Right lobe of liver (tissue), 6 donors: ENCODE data around the gene ETF1. TPM values are rescaled to one million over a fixed set of nuclear protein-coding genes. Genes with fewer than 3 reads are reported as not detected.

Experiments used
- ATAC-seq, 4 donors: fragments of 200-7000 bp; cut with Tn5 transposase; one replicate each; pipeline ENCODE4 v1.9.1; 2020; ENCODE audit warnings: mild to moderate bottlenecking in 4 of 4, moderate library complexity in 4 of 4
- DNase-seq, 3 donors: peaks; one replicate each; pipeline ENCODE4 v3.0.0-alpha.2; 2020
- H3K27ac ChIP-seq, 3 donors: fragments of 200-600 bp; one replicate each; pipeline ENCODE4 v1.8.0; 2022
- H3K27me3 ChIP-seq, 2 donors: fragments of 200-600 bp; one replicate each; pipeline ENCODE4 v1.8.0; 2022
- H3K36me3 ChIP-seq, 4 donors: fragments of 200-600 bp; sonication (generic) in 1 of 4; one replicate each; pipeline versions ENCODE4 v1.5.1 to v1.8.0; 2017 to 2022; ENCODE audit warnings: control low read depth in 1 of 4
- H3K4me1 ChIP-seq, 4 donors: fragments of 200-600 bp; sonication (generic) in 1 of 4; one replicate each; pipeline versions ENCODE4 v1.5.1 to v1.8.0; 2017 to 2022; ENCODE audit warnings: control low read depth in 1 of 4
- H3K4me3 ChIP-seq, 3 donors: fragments of 200-600 bp; one replicate each; pipeline ENCODE4 v1.8.0; 2022
- H3K9me3 ChIP-seq, 4 donors: fragments of 200-600 bp; sonication (generic) in 1 of 4; one replicate each; pipeline versions ENCODE4 v1.5.1 to v1.8.0; 2017 to 2022; ENCODE audit warnings: control low read depth in 1 of 4
- POLR2A ChIP-seq: fragments of 450-650 bp; IDR thresholded peaks from one replicate; pipeline ENCODE4 v1.6.1; 2017; ENCODE audit warnings: antibody characterized with exemption, mild to moderate bottlenecking
- WGBS: methylation state at CpG from one replicate; pipeline ENCODE4 v1.1.6; 2018; ENCODE audit warnings: low coverage, low lambda C conversion rate; ENCODE audit not compliant: insufficient coverage; ENCODE audit errors: missing lambda C conversion rate; 5-methylcytosine and 5-hydroxymethylcytosine counted together
- intact Hi-C, 2 donors: fragments of 100-400 bp; cut with DNase I; formaldehyde crosslinking; loops; one replicate each; pipeline versions ENCODE4 v1.11.2 to v1.14.1; 2022
- total RNA-seq, 6 experiments: library from RNA; depleted of rRNA in 2 of 6; stranded (reverse); fragments of >200 nt in 2 of 6; fragmentation: NEBNext Ultra II Directional in 3 of 6; extraction: Animal tissue kit (Norgen Biotek cat#: 25700) in 3 of 6; gene quantifications; one replicate each; pipeline versions ENCODE4 v1.1.0 to v1.2.4, GENCODE V29; 2016 to 2023
- TF ChIP-seq, protein P1 (sequence below), 4 donors: fragments of 200-600 bp in 3 of 4; fragments of 450-650 bp in 1 of 4; IDR thresholded peaks; one replicate each; pipeline versions ENCODE4 v1.5.1 to v1.8.0; 2016 to 2022; ENCODE audit warnings: antibody characterized with exemption in 4 of 4, mild to moderate bottlenecking in 2 of 4
- donor health status: DM: no; HTN: yes; CAD: no.
- donor health status: DM: no; HTN: no; CAD: no.
- donor health status: DM: no; HTN: no; CAD: no.
- donor health status: DM: no; HTN: yes; CAD: no.
- donor health status: DM: no; HTN: yes; CAD: no.

ETF1 gene
- total RNA-seq, 6 experiments from 2014 or later: 29.5 to 52.1 (median 39.4) TPM

DNA sequence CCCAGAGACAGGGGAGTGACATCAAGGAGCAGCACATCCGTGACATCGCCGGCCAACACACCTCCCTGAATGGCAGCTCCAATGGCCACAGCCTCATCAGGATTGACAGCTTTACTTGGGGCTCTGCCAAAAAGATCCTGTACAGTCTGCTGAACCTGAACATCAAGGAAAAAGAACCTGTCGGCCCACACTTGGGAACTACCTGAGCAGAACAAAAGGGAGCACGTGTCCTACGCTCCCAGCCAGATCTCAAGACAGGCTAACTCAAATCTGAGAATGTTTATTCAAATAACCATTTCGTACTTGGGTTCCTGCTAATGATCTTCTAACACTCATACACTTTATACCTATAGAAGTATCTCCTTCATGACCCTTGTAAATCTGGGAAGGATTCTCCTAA, 16.9 kb upstream of the ETF1 start:
- ATAC-seq (no peak), DNase-seq (no peak)
- intact Hi-C loops: loop anchor here in 1 of 2 donors (10.0 kb wide), 1 partner anchor 115 kb away; no protein-coding TSS in a partner anchor
- Histone ChIP-seq H3K9me3 (no peaks in the 10 kb centered on the region), H3K4me3 (no peak overlapping the region), H3K27ac (no peak overlapping the region), H3K27me3 (no peaks in the 10 kb centered on the region), H3K4me1 (no peaks in the 10 kb centered on the region), H3K36me3 (peaks cover 12 to 95% (median 60%) of the 10 kb centered on the region in 4 donors)
- WGBS: 82% methylated on average over 5 of the region's 7 CpGs
- no peak for TF ChIP-seq POLR2A
- TF ChIP-seq, protein P1, sequence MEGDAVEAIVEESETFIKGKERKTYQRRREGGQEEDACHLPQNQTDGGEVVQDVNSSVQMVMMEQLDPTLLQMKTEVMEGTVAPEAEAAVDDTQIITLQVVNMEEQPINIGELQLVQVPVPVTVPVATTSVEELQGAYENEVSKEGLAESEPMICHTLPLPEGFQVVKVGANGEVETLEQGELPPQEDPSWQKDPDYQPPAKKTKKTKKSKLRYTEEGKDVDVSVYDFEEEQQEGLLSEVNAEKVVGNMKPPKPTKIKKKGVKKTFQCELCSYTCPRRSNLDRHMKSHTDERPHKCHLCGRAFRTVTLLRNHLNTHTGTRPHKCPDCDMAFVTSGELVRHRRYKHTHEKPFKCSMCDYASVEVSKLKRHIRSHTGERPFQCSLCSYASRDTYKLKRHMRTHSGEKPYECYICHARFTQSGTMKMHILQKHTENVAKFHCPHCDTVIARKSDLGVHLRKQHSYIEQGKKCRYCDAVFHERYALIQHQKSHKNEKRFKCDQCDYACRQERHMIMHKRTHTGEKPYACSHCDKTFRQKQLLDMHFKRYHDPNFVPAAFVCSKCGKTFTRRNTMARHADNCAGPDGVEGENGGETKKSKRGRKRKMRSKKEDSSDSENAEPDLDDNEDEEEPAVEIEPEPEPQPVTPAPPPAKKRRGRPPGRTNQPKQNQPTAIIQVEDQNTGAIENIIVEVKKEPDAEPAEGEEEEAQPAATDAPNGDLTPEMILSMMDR (IDR thresholded peaks at IDR 0.05): no peak

DNA sequence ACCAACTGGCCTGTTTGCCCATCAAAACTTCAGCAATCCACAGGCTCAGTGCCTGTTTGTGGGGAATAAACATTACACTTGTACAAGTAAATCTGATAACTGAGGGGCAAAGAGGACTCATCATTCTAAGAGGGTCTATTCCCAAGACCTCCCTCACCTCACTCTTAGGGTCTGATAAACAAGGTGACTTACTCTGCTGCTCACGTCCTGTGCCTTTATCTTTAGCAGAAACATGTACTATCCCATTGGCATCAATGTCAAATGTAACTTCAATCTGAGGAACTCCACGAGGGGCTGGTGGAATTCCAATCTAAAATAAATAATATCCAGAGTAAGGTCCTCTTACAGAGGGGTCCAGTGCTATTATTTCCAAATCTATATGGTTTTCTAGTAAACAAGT, 14.6 kb upstream of the ETF1 start:
- peaks cover 12 to 82% (median 53%) of the 10 kb centered on the region in 4 donors for H3K36me3 ChIP-seq
- no peaks in the 10 kb centered on the region for H3K4me1 ChIP-seq
- TF ChIP-seq POLR2A: no peak
- TF ChIP-seq, protein P1 (IDR thresholded peaks at IDR 0.05): no peak
- no peak for DNase-seq
- ATAC-seq: no peak
- intact Hi-C loops: loop anchor here in 1 of 2 donors (10.0 kb wide), 1 partner anchor 113 kb away; no protein-coding TSS in a partner anchor
- no peak overlapping the region for H3K4me3 ChIP-seq
- H3K27ac ChIP-seq: no peak overlapping the region
- no peaks in the 10 kb centered on the region for H3K9me3 ChIP-seq
- no peaks in the 10 kb centered on the region for H3K27me3 ChIP-seq
- WGBS: 100% methylated on average over 1 of the region's 2 CpGs

DNA sequence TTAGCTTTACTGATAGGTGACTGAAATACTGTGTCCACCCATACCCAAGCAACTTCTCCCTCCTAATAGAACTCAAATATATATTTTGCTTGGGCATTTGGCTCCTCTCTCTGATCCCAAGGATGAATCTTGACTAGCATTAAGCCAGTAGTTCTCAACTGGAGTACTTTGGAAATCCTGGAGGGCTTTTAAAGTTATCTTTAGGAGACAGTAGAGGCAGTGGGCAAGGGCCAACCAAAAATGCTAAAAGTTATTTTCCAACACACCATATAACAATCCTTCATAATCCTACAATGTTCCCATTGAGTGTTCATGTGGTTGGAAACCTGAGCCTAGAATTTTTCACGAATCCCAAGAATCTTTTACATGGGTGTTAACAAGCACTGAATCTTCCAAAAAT, 11.1 kb upstream of the ETF1 start:
- H3K9me3 ChIP-seq: no peaks in the 10 kb centered on the region
- no peak for ATAC-seq
- H3K36me3 ChIP-seq: peaks cover 0 to 51% (median 33%) of the 10 kb centered on the region in 4 donors
- no peaks in the 10 kb centered on the region for H3K27me3 ChIP-seq
- peaks cover 0 to 11% (median 0%) of the 10 kb centered on the region in 4 donors for H3K4me1 ChIP-seq
- intact Hi-C loops: loop anchor here in 1 of 2 donors (10.0 kb wide), 1 partner anchor 109 kb away; no protein-coding TSS in a partner anchor
- H3K27ac ChIP-seq: no peak overlapping the region
- TF ChIP-seq, protein P1 (IDR thresholded peaks at IDR 0.05): no peak
- TF ChIP-seq POLR2A: no peak
- no peak overlapping the region for H3K4me3 ChIP-seq
- 77% methylated on average over 1 of the region's 1 CpG for WGBS
- DNase-seq: no peak

DNA sequence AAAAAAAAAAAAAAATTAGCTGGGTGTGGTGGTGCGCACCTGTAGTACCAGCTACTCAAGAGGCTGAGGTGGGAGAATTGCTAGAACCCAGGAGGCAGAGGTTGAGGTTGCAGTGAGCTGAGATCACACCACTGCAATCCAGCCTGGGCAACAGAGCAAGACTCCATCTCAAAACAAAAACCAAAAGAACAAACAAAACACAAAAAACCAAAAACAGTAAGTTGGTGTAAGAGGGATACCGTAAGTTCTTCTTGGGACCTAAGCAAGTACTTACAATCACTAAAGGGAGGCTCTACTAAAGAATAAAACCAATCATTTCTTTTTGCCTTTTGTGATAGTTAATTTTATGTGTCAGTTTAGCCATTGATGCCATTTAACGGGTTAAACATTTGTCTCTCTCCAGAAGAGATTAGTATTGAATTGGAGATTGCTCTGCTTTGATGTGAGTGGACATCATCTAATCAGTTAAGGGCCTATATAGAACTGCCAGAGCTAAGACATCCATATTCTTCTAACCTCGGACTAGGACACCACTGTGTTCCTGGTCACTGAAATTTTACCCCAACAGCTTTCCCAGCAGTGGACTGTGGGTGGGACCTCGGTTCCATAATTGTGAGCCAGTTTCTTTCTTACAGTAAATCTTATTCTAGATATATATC, 10.5 kb upstream of the ETF1 start:
- H3K27ac ChIP-seq: no peak overlapping the region
- H3K36me3 ChIP-seq: peaks cover 0 to 46% (median 28%) of the 10 kb centered on the region in 4 donors
- no peaks in the 10 kb centered on the region for H3K9me3 ChIP-seq
- no peak for DNase-seq
- H3K4me3 ChIP-seq: no peak overlapping the region
- intact Hi-C loops: loop anchor here in 1 of 2 donors (10.0 kb wide), 1 partner anchor 109 kb away; no protein-coding TSS in a partner anchor
- peaks cover 0 to 11% (median 0%) of the 10 kb centered on the region in 4 donors for H3K4me1 ChIP-seq
- 84% methylated on average over 5 of the region's 5 CpGs for WGBS
- TF ChIP-seq, protein P1 (IDR thresholded peaks at IDR 0.05): no peak
- TF ChIP-seq POLR2A: no peak
- H3K27me3 ChIP-seq: no peaks in the 10 kb centered on the region
- ATAC-seq: peak in 1 of 4 donors; percentile 15
